T-cell (primary cell): Measurements from ENCODE around the gene USH1C. TPM values are rescaled to one million over a fixed set of nuclear protein-coding genes. Genes with fewer than 3 reads are reported as not detected.

Experiments used
- ATAC-seq, 4 experiments: fragments of 200-7000 bp in 3 of 4; fragments of 150-1000 bp in 1 of 4; cut with Tn5 transposase; replicated peaks in 1 of 4; 1 replicate in 3 of 4; 2 replicates in 1 of 4; pipeline ENCODE4 v1.10.0; 2021; ENCODE audit warnings: moderate library complexity in 3 of 4, mild to moderate bottlenecking in 2 of 4, moderate number of reproducible peaks in 1 of 4
- CTCF ChIA-PET, 2 donors: fragments of 300-600 bp; sonication (Branson Sonifier 250); formaldehyde crosslinking; loops; one replicate each; lab custom pipeline; 2022; ENCODE audit warnings: antibody characterized with exemption in 2 of 2; lab: Charles Lee
- POLR2A ChIA-PET, 2 donors: fragments of 300-600 bp; sonication (Branson Sonifier 250); formaldehyde crosslinking; loops; one replicate each; lab custom pipeline; 2022; ENCODE audit warnings: antibody characterized with exemption in 2 of 2; lab: Charles Lee
- DNase-seq, 35 experiments: peaks; one replicate each; pipeline versions ENCODE4 v3.0.0 to v3.0.0-alpha.2; 2013 to 2023
- H3K27ac ChIP-seq: one replicate; pipeline ENCODE4 v1.5.1; 2013; ENCODE audit warnings: low read length
- H3K27me3 ChIP-seq, 2 experiments: replicated peaks in 1 of 2; 1 replicate in 1 of 2; 2 replicates in 1 of 2; pipeline versions ENCODE4 v1.6.1 to v1.7.0; 2013; ENCODE audit warnings: low read length in 1 of 2, mixed read lengths in 1 of 2; ENCODE audit not compliant: control insufficient read depth in 2 of 2, insufficient read depth in 2 of 2; ENCODE audit errors: extremely low read depth in 1 of 2
- H3K36me3 ChIP-seq, 2 donors: 1 replicate in 1 of 2; 2 replicates in 1 of 2; pipeline versions ENCODE4 v1.6.1 to v1.7.0; 2013; ENCODE audit warnings: low read length in 1 of 2; ENCODE audit not compliant: control insufficient read depth in 2 of 2, insufficient read depth in 1 of 2; ENCODE audit errors: extremely low read depth in 1 of 2
- H3K4me1 ChIP-seq, 2 experiments: 1 replicate in 1 of 2; 2 replicates in 1 of 2; pipeline versions ENCODE4 v1.6.1 to v1.7.0; 2013; ENCODE audit warnings: low read length in 2 of 2, mixed read lengths in 1 of 2; ENCODE audit not compliant: insufficient read depth in 2 of 2, control insufficient read depth in 1 of 2; ENCODE audit errors: extremely low read depth in 1 of 2
- H3K4me3 ChIP-seq, 2 donors: 1 replicate in 1 of 2; 2 replicates in 1 of 2; pipeline versions ENCODE4 v1.5.1 to v1.7.0; 2013; ENCODE audit warnings: mild to moderate bottlenecking in 2 of 2, low read length in 1 of 2, moderate library complexity in 1 of 2; ENCODE audit not compliant: control insufficient read depth in 1 of 2; ENCODE audit errors: extremely low read depth in 1 of 2
- H3K9me3 ChIP-seq: 2 replicates; pipeline ENCODE4 v1.7.0; 2013
- H3K27ac Mint-ChIP-seq, 2 donors: one replicate each; pipeline ENCODE4 v1.8.0; 2020 to 2021; ENCODE audit warnings: mild to moderate bottlenecking in 2 of 2, mixed read lengths in 2 of 2
- H3K27me3 Mint-ChIP-seq, 2 donors: one replicate each; pipeline ENCODE4 v1.8.0; 2021 to 2022; ENCODE audit warnings: mixed read lengths in 2 of 2
- H3K36me3 Mint-ChIP-seq: one replicate; pipeline ENCODE4 v1.8.0; 2021; ENCODE audit warnings: mixed read lengths
- H3K4me1 Mint-ChIP-seq, 3 donors: one replicate each; pipeline ENCODE4 v1.8.0; 2020 to 2022; ENCODE audit warnings: mixed read lengths in 3 of 3, mild to moderate bottlenecking in 1 of 3
- H3K4me3 Mint-ChIP-seq, 3 donors: one replicate each; pipeline ENCODE4 v1.8.0; 2020 to 2022; ENCODE audit warnings: mild to moderate bottlenecking in 3 of 3, mixed read lengths in 3 of 3, moderate library complexity in 3 of 3
- H3K9me3 Mint-ChIP-seq, 3 donors: one replicate each; pipeline ENCODE4 v1.8.0; 2020 to 2022; ENCODE audit warnings: mixed read lengths in 3 of 3
- WGBS: methylation state at CpG from one replicate; pipeline ENCODE4 v1.1.5; 2013; ENCODE audit warnings: missing lambda C conversion rate; ENCODE audit not compliant: insufficient coverage; 5-methylcytosine and 5-hydroxymethylcytosine counted together
- total RNA-seq, 35 experiments: library from RNA in 6 of 35; stranded (reverse) in 6 of 35; fragments of 120-200 nt in 1 of 35; gene quantifications; one replicate each; pipeline versions ENCODE4 v1.2.1 to v1.2.4 and lab custom pipeline; 2013 to 2026

Gene USH1C
- total RNA-seq, 5 donors from 2014 or later (not counting 1 experiment from before 2014, with no cell fraction given) = not detected

- peaks cover 0 to 18% of the 10 kb centered on the region in 2 experiments for H3K27me3 ChIP-seq
- 79% methylated on average over 8 of the region's 13 CpGs for WGBS
- no peak for DNase-seq
- no peak for ATAC-seq
- peaks cover 10 to 14% of the 10 kb centered on the region in 2 donors for H3K27me3 Mint-ChIP-seq
- H3K4me1 ChIP-seq = no peaks in the 10 kb centered on the region
- H3K36me3 ChIP-seq = no peaks in the 10 kb centered on the region
- ChIA-PET CTCF (no interaction called here), POLR2A (no interaction called here)
- H3K27ac ChIP-seq = no peak overlapping the region
- H3K9me3 Mint-ChIP-seq = no peaks in the 10 kb centered on the region
- no peak overlapping the region for H3K27ac Mint-ChIP-seq
- H3K36me3 Mint-ChIP-seq = no peaks in the 10 kb centered on the region
- H3K4me3 Mint-ChIP-seq = no peak overlapping the region
- H3K4me1 Mint-ChIP-seq = no peaks in the 10 kb centered on the region
- no peak overlapping the region for H3K4me3 ChIP-seq
- H3K9me3 ChIP-seq = no peaks in the 10 kb centered on the region
Observed at GRCh38 chr11:17462940-17463339, 81.3 kb downstream of the USH1C start.

DNA sequence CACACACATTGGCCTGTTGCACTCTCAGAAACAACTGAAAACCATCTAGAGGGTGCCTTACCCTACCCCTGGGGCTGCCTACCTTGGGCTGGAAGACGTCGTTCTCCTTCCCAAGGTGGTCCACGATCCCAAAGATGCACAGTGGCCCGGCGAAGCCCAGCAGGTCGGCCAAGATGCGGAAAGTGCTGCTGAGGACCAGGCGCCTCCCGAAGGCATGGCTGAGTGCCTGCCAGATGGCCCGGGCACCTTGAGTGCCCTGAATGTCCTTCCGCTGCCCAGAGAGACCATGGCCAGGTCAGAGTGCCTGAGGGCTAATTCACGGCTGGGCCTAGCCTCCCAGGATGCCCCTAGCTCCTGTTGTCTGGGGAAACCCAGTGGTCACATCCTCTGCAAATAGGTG, 83.8 kb downstream of the USH1C start:
- 87% methylated on average over 12 of the region's 12 CpGs for WGBS
- DNase-seq (no peak), ATAC-seq (no peak)
- Histone ChIP-seq H3K9me3 (no peaks in the 10 kb centered on the region), H3K27ac (no peak overlapping the region), H3K4me1 (no peaks in the 10 kb centered on the region), H3K4me3 (no peak overlapping the region), H3K27me3 (peaks cover 0 to 18% of the 10 kb centered on the region in 2 experiments), H3K36me3 (no peaks in the 10 kb centered on the region)
- Mint-ChIP-seq H3K9me3 (no peaks in the 10 kb centered on the region), H3K27me3 (peaks cover 10 to 16% of the 10 kb centered on the region in 2 donors), H3K27ac (no peak overlapping the region), H3K4me1 (no peaks in the 10 kb centered on the region), H3K4me3 (no peak overlapping the region), H3K36me3 (no peaks in the 10 kb centered on the region)
- POLR2A ChIA-PET = no interaction called here
- CTCF ChIA-PET = interaction anchor here in 1 of 2 donors (0.6 kb wide), 1 partner anchor 27 kb away, joined by 7 read pairs; no protein-coding TSS in a partner anchor

GRCh38 chr11:17459236-17459896, 84.8 kb downstream of the USH1C start:
- ChIA-PET POLR2A (no interaction called here), CTCF (no interaction called here)
- H3K4me1 ChIP-seq = no peaks in the 10 kb centered on the region
- 86% methylated on average over 5 of the region's 9 CpGs for WGBS
- no peak overlapping the region for H3K27ac Mint-ChIP-seq
- no peak overlapping the region for H3K27ac ChIP-seq
- H3K36me3 Mint-ChIP-seq = no peaks in the 10 kb centered on the region
- H3K4me3 ChIP-seq = no peak overlapping the region
- H3K27me3 ChIP-seq = peaks cover 0 to 12% of the 10 kb centered on the region in 2 experiments
- no peaks in the 10 kb centered on the region for H3K4me1 Mint-ChIP-seq
- DNase-seq = no peak
- H3K36me3 ChIP-seq = no peaks in the 10 kb centered on the region
- H3K4me3 Mint-ChIP-seq = no peak overlapping the region
- peaks cover 10 to 18% of the 10 kb centered on the region in 2 donors for H3K27me3 Mint-ChIP-seq
- H3K9me3 ChIP-seq = no peaks in the 10 kb centered on the region
- no peaks in the 10 kb centered on the region for H3K9me3 Mint-ChIP-seq
- no peak for ATAC-seq

DNA sequence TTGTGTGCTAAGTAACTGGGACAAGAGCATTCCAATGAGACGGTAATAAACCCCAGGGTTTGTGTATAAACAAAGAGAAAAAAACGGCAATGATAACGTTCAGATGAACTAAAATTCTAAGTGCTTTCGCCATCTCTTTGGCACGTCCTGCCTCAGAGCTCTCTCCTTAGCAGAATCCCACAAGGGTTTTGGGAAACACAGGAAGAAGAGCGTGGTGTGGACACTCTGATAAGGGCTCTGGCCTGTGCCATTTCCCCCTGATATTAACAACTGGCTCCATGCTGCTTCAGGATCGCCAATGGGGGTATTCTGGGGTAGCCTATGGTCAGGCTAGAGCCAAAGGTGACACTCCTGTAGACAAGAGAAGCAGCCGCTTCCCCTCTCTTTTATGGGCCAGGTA, 85.9 kb downstream of the USH1C start:
- no peaks in the 10 kb centered on the region for H3K4me1 Mint-ChIP-seq
- ATAC-seq (no peak), DNase-seq (no peak)
- H3K36me3 Mint-ChIP-seq = no peaks in the 10 kb centered on the region
- ChIA-PET POLR2A (no interaction called here), CTCF (no interaction called here)
- H3K4me3 Mint-ChIP-seq = no peak overlapping the region
- Histone ChIP-seq H3K4me1 (no peaks in the 10 kb centered on the region), H3K27ac (no peak overlapping the region), H3K36me3 (no peaks in the 10 kb centered on the region), H3K27me3 (peaks cover 0 to 12% of the 10 kb centered on the region in 2 experiments), H3K9me3 (no peaks in the 10 kb centered on the region), H3K4me3 (no peak overlapping the region)
- H3K27ac Mint-ChIP-seq = no peak overlapping the region
- no peaks in the 10 kb centered on the region for H3K9me3 Mint-ChIP-seq
- H3K27me3 Mint-ChIP-seq = peaks cover 10 to 14% of the 10 kb centered on the region in 2 donors
- WGBS = 49% methylated on average over 5 of the region's 8 CpGs

DNA sequence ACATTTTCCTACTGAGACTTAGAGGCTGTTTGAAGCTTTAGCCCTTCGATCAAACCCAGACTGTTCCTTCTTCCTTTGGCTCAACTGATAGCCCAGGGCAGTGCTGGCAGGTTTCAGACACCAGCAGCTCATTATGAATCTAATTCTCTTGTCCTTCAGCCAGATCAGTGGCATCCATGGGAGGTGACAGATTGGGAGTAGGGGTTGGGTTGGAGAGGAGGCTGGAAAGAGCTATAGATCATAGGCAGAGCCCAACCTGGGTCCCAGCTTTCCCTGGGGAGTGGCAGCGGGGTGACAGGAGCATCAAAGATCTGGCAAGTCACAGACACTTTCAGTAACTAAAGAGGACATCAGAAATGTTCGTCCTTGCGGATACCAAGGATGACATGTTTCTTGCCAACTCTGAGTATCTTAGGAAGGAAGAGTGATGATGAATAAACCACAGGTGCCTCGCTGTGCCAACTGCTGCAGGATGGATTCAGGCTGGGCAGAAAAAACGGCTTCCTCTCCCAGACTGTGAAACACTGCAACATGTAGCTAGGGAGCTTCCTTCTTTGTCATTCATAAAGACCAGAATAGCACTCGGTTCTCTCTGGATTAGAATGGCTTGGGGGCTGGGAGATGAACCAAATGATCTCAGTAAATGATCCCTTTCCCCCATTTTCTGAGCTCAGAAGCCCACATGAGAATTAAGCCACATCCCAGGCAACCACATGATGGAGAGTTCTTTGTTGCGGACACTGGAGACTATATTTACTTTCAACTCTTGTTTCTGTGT, 86.6 kb downstream of the USH1C start:
- H3K27me3 Mint-ChIP-seq = peaks cover 8 to 14% of the 10 kb centered on the region in 2 donors
- no peaks in the 10 kb centered on the region for H3K9me3 Mint-ChIP-seq
- no peaks in the 10 kb centered on the region for H3K4me1 ChIP-seq
- H3K27me3 ChIP-seq = peaks cover 0 to 7% of the 10 kb centered on the region in 2 experiments
- H3K4me1 Mint-ChIP-seq = no peaks in the 10 kb centered on the region
- no peak overlapping the region for H3K27ac Mint-ChIP-seq
- no peak overlapping the region for H3K4me3 ChIP-seq
- 48% methylated on average over 6 of the region's 8 CpGs for WGBS
- no peak overlapping the region for H3K27ac ChIP-seq
- ChIA-PET POLR2A (no interaction called here), CTCF (interaction anchor here (0.5 to 0.6 kb wide), 2 partner anchors 256 to 394 kb away, joined by 3 to 5 read pairs; no protein-coding TSS in a partner anchor)
- H3K4me3 Mint-ChIP-seq = no peak overlapping the region
- no peaks in the 10 kb centered on the region for H3K9me3 ChIP-seq
- H3K36me3 Mint-ChIP-seq = no peaks in the 10 kb centered on the region
- ATAC-seq (no peak), DNase-seq (no peak)
- H3K36me3 ChIP-seq = no peaks in the 10 kb centered on the region

DNA sequence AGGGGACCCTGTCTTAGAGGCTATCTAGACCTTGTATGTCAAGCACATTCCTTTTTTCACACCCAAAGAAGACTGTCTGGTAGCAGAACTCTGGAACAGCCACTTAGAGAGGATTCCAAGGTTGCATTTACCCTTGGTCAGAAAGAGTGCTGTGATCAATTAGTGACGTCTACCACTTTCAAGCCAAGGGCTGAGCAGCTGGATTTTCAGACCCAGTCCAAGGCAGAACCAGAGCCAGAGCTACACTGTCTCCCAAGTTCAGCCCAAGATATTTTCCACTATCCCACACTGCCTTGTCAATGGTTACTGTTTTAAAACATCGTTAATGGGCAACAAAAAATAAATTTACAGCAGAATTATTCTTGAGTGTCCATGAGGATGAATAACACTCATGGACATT, 91.5 kb downstream of the USH1C start:
- ATAC-seq (no peak), DNase-seq (no peak)
- CTCF ChIA-PET = no interaction called here
- H3K4me3 ChIP-seq = no peak overlapping the region
- no peaks in the 10 kb centered on the region for H3K36me3 Mint-ChIP-seq
- H3K27ac Mint-ChIP-seq = no peak overlapping the region
- 100% methylated on average over 1 of the region's 2 CpGs for WGBS
- H3K27ac ChIP-seq = no peak overlapping the region
- no peaks in the 10 kb centered on the region for H3K4me1 ChIP-seq
- peaks cover 0 to 3% of the 10 kb centered on the region in 2 experiments for H3K27me3 ChIP-seq
- no peaks in the 10 kb centered on the region for H3K36me3 ChIP-seq
- no peaks in the 10 kb centered on the region for H3K9me3 Mint-ChIP-seq
- no peak overlapping the region for H3K4me3 Mint-ChIP-seq
- peaks cover 9 to 11% of the 10 kb centered on the region in 2 donors for H3K27me3 Mint-ChIP-seq
- H3K9me3 ChIP-seq = no peaks in the 10 kb centered on the region
- H3K4me1 Mint-ChIP-seq = no peaks in the 10 kb centered on the region
- POLR2A ChIA-PET = no interaction called here
